Activated CD4-positive, alpha-beta T cell treated with anti-CD3 and anti-CD28 coated beads, Interleukin-2, amount 50 U/mL, for 1 hour (primary cell): ENCODE results near the gene TMEM121.
"Not testable (repeated sequence)": the region's sequence is repeated elsewhere in the genome, so short reads cannot be mapped to it uniquely, and the experiment has no call there.

Source experiments
- DNase-seq: peaks from one replicate; pipeline ENCODE4 v3.0.0-alpha.2; 2020

Gene TMEM121

GRCh38 chr14:105549481-105549880 lies 23.1 kb downstream of the TMEM121 start:
- DNase-seq = no peak

- DNase-seq = no peak
Observed at GRCh38 chr14:105554022-105554421, 27.6 kb downstream of the TMEM121 start.

- DNase-seq = no peak
Observed at GRCh38 chr14:105554523-105554922, 28.1 kb downstream of the TMEM121 start.

- DNase-seq = not testable (repeated sequence)
Observed at GRCh38 chr14:105557671-105558070, 31.3 kb downstream of the TMEM121 start.

- not testable (repeated sequence) for DNase-seq
Observed at GRCh38 chr14:105558449-105559154, 32.2 kb downstream of the TMEM121 start.

GRCh38 chr14:105559384-105560047 lies 33.1 kb downstream of the TMEM121 start:
- DNase-seq = not testable (repeated sequence)

- not testable (repeated sequence) for DNase-seq
Observed at GRCh38 chr14:105560048-105560669, 33.8 kb downstream of the TMEM121 start.

- not testable (repeated sequence) for DNase-seq
Observed at GRCh38 chr14:105561345-105561744, 35.0 kb downstream of the TMEM121 start.

- DNase-seq = no peak
Observed at GRCh38 chr14:105562713-105563346, 36.4 kb downstream of the TMEM121 start.

GRCh38 chr14:105563347-105563737 lies 37.0 kb downstream of the TMEM121 start:
- no peak for DNase-seq

GRCh38 chr14:105564536-105564935 lies 38.2 kb downstream of the TMEM121 start:
- not testable (repeated sequence) for DNase-seq

- DNase-seq = not testable (repeated sequence)
Observed at GRCh38 chr14:105565185-105565919, 39.0 kb downstream of the TMEM121 start.

- not testable (repeated sequence) for DNase-seq
Observed at GRCh38 chr14:105566248-105567163, 40.1 kb downstream of the TMEM121 start.

GRCh38 chr14:105567164-105568103 lies 41.1 kb downstream of the TMEM121 start:
- not testable (repeated sequence) for DNase-seq

- not testable (repeated sequence) for DNase-seq
Observed at GRCh38 chr14:105568140-105568843, 41.9 kb downstream of the TMEM121 start.

GRCh38 chr14:105568859-105569766 lies 42.7 kb downstream of the TMEM121 start:
- no peak for DNase-seq

- no peak for DNase-seq
Observed at GRCh38 chr14:105570482-105570881, 44.1 kb downstream of the TMEM121 start.

- DNase-seq = not testable (repeated sequence)
Observed at GRCh38 chr14:105571181-105571951, 45.0 kb downstream of the TMEM121 start.
